ENCODE results near the gene GNG14. TPM values are rescaled to one million over a fixed set of nuclear protein-coding genes. Genes with fewer than 3 reads are reported as not detected.
A peak's percentile ranks its signal among the peaks of the same experiment; 100 is the strongest.

Gene GNG14
- polyA plus RNA-seq, 3 donors: not detected

DNA sequence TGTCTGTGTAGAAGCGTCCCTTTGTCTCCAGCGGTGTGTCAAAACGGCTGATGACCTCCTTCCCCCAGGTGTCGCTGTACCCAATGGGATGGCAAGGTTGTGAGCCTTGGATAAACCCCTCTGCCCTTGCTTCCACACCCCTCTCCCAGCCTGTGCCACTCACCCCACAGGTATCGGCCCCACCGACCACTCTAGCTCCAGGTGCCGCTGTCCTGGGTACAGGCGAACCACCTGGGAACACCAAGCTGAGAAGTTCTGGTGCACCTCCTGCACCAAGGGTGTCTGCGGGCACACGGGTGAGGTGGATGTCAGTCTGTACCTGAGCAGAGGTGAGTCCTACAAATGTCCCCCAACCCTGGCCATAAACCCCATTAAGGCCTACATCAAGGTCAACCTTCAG, 37.9 kb upstream of the GNG14 start:
- Mint-ChIP-seq H3K36me3 (peaks cover 47 to 85% of the 10 kb centered on the region in 2 donors), H3K4me3 (no peak overlapping the region)
- intact Hi-C loops (cut with micrococcal nuclease): no loop called here

DNA sequence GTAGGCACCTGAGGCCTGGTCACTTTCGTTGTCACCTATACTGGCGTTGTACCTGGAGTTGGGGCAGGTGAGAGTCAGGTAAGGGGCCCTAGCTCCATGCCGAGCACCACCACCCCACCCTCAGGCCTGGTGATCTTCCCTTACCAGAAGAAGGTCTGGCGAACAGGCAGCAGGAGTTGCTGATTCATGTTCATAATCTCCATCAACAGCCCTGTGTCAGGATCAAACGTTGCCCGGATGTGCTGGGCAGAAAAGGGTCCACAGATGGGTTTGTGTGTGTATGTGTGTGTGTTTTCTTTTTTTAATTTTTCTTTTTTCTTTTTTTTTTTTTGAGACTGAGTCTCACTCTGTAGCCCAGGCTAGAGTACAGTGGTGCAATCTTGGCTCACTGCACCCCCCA, 35.6 kb upstream of the GNG14 start:
- Histone ChIP-seq H3K9me3 (replicated peaks in 1 of 2; ENCODE audit: control insufficient read depth in 1 of 2, insufficient read depth in 1 of 2, low read length in 2 of 2) (no peaks in the 10 kb centered on the region), H3K4me3 (replicated peaks in 1 of 3; ENCODE audit: low read depth in 2 of 3, low read length in 3 of 3) (no peak overlapping the region), H3K4me2 (replicated peaks; ENCODE audit: extremely low read depth, low read length, poor library complexity, severe bottlenecking) (no peak overlapping the region), H3K27me3 (ENCODE audit: control insufficient read depth in 2 of 2, insufficient read depth in 2 of 2, low read length in 2 of 2) (no peaks in the 10 kb centered on the region), H3K9ac (ENCODE audit: insufficient read depth, low read length, poor library complexity, severe bottlenecking) (no peak overlapping the region), H2AFZ (ENCODE audit: insufficient read depth, low read depth, low read length, poor library complexity, severe bottlenecking) (no peak overlapping the region), H3K27ac (ENCODE audit: low read depth in 1 of 2, low read length in 2 of 2) (no peak overlapping the region), H3K4me1 (ENCODE audit: control insufficient read depth in 1 of 2, insufficient read depth in 2 of 2, low read length in 2 of 2) (peaks cover 12 to 19% of the 10 kb centered on the region in 2 donors), H3K36me3 (replicated peaks in 1 of 2; ENCODE audit: control insufficient read depth in 1 of 2, insufficient read depth in 2 of 2, low read length in 2 of 2) (peaks cover 63 to 72% of the 10 kb centered on the region in 2 donors), H4K20me1 (ENCODE audit: insufficient read depth, low read length) (peaks cover 86% of the 10 kb centered on the region), H3K79me2 (ENCODE audit: insufficient read depth, low read length) (no peaks in the 10 kb centered on the region)
- no peak overlapping the region for H3K4me3 Mint-ChIP-seq
- no peak overlapping the region for H3K27ac Mint-ChIP-seq
- H3K9me3 Mint-ChIP-seq: peaks cover 0 to 3% (median 0%) of the 10 kb centered on the region in 7 donors
- WGBS (ENCODE audit: insufficient coverage): 83% methylated on average over 1 of the region's 6 CpGs
- peaks cover 59 to 87% of the 10 kb centered on the region in 2 donors for H3K36me3 Mint-ChIP-seq
- peaks cover 17% of the 10 kb centered on the region for H3K4me1 Mint-ChIP-seq
- no peak for TF ChIP-seq CTCF (IDR thresholded peaks at IDR 0.05)
- intact Hi-C loops (cut with micrococcal nuclease): no loop called here
- H3K27me3 Mint-ChIP-seq (ENCODE audit: low read depth in 3 of 3): peaks cover 0 to 4% (median 0%) of the 10 kb centered on the region in 3 donors
- no peak for DNase-seq

More for the DNA sequence above, 37.9 kb upstream of the GNG14 start:
- no peak overlapping the region for H3K4me3 ChIP-seq (replicated peaks in 1 of 3; ENCODE audit: low read depth in 2 of 3, low read length in 3 of 3)
- Mint-ChIP-seq H3K4me1 (peaks cover 27% of the 10 kb centered on the region), H3K27me3 (ENCODE audit: low read depth in 3 of 3) (peaks cover 0 to 4% (median 0%) of the 10 kb centered on the region in 3 donors), H3K27ac (peak overlapping the region in 1 of 7 donors; percentile 4), H3K9me3 (peaks cover 0 to 3% (median 0%) of the 10 kb centered on the region in 7 donors)
- TF ChIP-seq CTCF (IDR thresholded peaks at IDR 0.05): no peak
- H3K36me3 ChIP-seq (replicated peaks in 1 of 2; ENCODE audit: control insufficient read depth in 1 of 2, insufficient read depth in 2 of 2, low read length in 2 of 2): peaks cover 57 to 72% of the 10 kb centered on the region in 2 donors
- 96% methylated on average over 8 of the region's 10 CpGs for WGBS (ENCODE audit: insufficient coverage)
- DNase-seq: no peak
- no peak overlapping the region for H3K4me2 ChIP-seq (replicated peaks; ENCODE audit: extremely low read depth, low read length, poor library complexity, severe bottlenecking)
- H3K27me3 ChIP-seq (ENCODE audit: control insufficient read depth in 2 of 2, insufficient read depth in 2 of 2, low read length in 2 of 2): no peaks in the 10 kb centered on the region
- no peaks in the 10 kb centered on the region for H3K9me3 ChIP-seq (replicated peaks in 1 of 2; ENCODE audit: control insufficient read depth in 1 of 2, insufficient read depth in 1 of 2, low read length in 2 of 2)
- H3K79me2 ChIP-seq (ENCODE audit: insufficient read depth, low read length): no peaks in the 10 kb centered on the region
- H3K27ac ChIP-seq (ENCODE audit: low read depth in 1 of 2, low read length in 2 of 2): no peak overlapping the region
- no peak overlapping the region for H3K9ac ChIP-seq (ENCODE audit: insufficient read depth, low read length, poor library complexity, severe bottlenecking)
- H4K20me1 ChIP-seq (ENCODE audit: insufficient read depth, low read length): peaks cover 76% of the 10 kb centered on the region
- no peak overlapping the region for H2AFZ ChIP-seq (ENCODE audit: insufficient read depth, low read depth, low read length, poor library complexity, severe bottlenecking)
- H3K4me1 ChIP-seq (ENCODE audit: control insufficient read depth in 1 of 2, insufficient read depth in 2 of 2, low read length in 2 of 2): peaks cover 12 to 29% of the 10 kb centered on the region in 2 donors
